GM18519 (cell line): ENCODE measurements around the gene ABLIM2.

Experiments
- ATAC-seq: cut with Tn5 transposase; IDR thresholded peaks from one replicate; pipeline ENCODE4 v1.9.1; 2021; ENCODE audit warnings: mild to moderate bottlenecking, moderate library complexity; ENCODE audit not compliant: unreplicated experiment, low FRiP score

ABLIM2 gene

DNA sequence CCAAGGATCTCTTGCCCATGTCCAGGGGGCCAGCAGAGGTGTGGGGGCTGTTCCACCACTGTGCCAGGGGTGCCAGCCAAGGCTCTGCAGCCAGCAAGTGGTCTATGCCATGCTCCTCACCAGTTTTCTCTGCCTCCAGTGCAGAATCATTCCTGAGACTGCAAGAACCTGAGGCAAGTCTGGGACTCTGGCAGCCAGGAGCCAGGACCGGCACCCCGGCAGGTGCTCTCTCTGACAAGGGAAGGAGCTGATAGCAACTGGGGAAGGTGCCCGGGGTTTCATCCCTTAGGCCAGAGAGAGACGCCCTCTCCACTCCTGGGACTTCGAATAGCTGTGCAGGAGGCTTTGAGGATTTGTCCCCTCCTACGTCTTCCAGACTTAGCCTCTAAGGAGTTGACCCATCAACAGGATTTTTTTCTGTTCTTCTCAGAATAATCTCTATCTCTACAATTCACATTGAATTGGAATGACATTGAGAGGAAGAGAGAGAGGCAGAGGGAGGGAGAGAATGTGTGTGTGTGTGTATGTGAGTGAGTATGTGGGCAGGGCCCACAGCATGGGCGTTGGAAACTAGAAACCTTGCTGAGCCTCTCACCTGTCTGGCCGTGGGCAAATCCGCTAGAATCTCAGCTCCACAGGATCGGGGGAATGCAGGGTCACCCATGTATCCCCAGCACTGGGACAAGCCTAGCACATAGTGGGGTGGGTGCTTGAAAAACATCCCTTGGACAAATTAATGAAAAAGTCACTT is 144.5 kb downstream of the ABLIM2 start:
- no peak for ATAC-seq

DNA sequence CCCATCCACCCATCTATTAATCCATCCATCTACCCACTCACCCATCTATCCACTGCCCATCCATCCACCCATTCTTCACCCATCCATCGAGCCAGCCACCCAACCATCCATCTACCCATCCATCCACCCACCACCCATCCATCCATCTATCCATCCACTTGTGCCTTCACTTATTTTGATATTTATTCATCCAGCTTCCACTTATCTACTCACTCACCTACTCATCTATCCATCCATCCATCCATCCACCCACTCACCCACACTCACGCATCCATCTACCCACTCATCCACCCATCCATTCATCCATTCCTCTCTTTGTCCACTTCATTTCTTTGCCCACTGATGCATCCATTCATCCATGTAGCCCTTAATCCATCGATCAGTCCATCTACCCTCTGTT is 146.1 kb downstream of the ABLIM2 start:
- no peak for ATAC-seq

DNA sequence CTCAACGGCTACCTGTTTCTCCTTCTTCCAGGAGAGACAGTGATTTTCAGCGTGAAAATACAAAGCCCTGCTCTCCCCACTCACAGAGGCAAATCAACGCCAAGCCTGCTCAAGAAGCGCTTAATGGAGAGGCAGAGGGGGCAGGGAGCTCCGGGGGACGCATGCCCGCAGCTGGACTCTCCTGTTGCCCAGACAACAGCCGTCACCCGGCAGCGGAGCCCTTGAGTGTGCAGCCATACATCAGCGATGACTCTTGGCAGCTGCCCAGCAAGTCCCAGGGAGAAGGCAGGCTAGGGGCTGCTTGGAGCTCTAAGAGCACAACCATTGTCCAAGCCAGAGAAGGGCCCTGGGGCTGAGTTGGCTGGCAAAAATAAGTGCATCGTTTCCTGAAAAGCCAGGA is 148.0 kb downstream of the ABLIM2 start:
- ATAC-seq, result no peak

- ATAC-seq, result no peak
Observed at GRCh38 chr4:8009710-8010511, 148.7 kb downstream of the ABLIM2 start.

DNA sequence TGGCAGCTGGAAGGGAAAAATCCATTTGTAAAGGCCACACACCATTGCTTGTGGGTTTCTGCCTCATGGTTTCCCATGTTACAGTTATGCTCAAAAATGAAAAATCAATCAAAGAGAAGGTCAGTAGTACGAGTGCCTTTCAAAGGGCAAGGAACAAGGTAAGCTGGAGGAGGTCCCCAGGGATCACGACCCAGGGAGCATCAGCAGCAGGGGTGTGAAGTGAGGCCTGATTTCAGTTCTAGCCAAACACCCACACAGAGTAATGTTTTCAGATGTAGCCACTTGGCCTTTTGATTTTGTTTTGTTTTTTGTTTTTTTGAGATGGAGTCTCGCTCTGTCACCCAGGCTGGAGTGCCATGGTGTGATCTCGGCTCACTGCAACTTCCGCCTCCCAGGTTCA is 149.5 kb downstream of the ABLIM2 start:
- ATAC-seq, result no peak

DNA sequence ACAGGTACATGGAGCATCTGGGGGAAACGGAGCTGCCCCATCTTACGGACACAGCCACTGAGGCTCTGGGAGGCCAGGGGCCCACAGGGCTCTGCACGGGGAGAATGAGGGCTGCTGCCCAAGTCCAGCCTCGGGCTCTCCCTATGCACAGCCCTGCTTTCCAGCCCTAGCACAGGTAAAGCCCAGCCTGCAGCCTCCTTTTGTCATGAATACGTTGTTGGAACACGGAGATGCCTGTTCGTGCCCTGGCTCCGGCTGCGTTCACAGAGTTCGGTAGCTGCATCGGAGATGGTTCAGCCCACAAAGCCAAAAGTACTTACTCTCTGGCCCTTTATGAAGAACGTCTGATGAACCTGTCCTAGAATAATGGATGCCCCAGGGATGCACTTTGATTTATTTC is 150.2 kb downstream of the ABLIM2 start:
- ATAC-seq, result no peak

DNA sequence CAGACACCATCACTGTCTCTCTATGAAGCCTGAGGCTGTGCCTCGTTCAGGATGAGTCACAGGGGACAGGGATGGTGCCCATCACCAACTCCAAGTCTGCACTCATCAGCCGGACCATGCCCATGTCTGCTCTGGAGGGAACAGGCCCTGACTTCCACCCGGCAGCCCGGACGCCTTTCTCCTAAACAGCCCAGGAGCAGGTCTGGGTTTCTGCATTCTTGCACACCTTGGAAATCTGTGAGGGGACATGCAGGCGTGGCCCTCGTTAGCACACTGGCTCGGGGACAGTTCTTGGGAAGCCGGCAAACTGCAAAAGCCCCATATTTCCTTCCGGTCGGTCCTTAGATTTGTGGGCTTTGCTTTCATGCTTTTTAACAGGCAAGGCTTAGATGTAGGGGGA is 151.0 kb downstream of the ABLIM2 start:
- ATAC-seq, result no peak

DNA sequence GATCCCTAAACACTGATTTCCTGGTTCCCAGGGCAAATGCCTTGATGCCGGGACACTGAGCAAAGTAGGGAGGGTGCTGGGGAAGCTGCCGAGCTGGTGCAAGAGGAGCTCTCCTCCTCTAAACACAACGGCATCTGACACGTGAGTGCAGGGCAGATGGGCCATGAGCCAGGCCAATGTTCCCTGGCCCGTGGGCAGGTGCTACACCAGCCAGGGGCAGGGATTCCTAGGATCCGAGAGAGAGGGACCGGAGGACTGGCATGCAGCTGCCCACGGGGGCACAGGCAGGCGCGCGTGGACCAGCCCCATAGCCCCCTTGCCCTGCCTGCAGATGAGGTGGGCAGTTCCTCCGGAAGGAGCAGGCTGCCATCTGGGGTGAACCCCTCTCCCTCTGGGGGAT is 152.1 kb downstream of the ABLIM2 start:
- ATAC-seq, result no peak

DNA sequence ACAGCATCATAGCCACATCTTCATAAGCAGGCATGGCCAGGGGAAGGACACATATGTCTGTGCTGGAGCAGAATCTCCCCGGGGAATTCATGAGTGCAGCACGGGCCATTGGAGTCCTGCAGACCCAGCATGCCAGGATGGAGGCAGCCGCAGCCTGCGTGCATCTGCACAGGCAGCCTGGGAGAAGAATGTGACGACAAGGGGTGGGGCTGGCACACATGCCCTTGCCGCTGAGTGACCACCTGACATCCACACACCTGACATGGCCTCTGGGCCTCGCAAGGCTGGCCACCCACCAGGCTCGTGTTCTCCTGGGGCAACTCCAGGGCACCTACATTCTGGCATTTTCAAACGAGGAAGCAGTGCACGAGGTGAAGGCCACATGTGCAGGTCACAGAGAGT is 152.8 kb downstream of the ABLIM2 start:
- no peak for ATAC-seq

- ATAC-seq, result no peak
Observed at GRCh38 chr4:8005033-8005808, 153.4 kb downstream of the ABLIM2 start.

DNA sequence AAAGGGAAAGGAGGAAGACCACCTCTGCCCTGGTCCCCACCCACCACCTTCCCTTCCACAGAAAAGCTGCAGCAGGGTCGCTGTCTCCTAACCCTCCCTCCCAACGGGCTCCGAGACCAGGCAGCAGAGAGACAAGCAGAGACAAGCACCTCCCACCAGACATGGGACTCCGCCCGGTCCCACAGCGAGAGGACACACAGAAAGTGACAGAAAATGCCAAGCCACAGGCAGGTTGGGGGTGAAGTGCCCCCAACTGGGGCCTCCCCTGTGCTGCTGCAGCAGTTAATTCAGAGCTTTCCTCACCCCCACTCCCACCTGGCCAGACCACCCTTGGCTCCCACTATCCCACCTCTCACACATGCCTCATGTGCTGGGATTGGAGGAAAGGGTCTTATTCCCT is 154.5 kb downstream of the ABLIM2 start:
- no peak for ATAC-seq

GRCh38 chr4:8002525-8003309 is 155.9 kb downstream of the ABLIM2 start:
- ATAC-seq, result no peak

GRCh38 chr4:8001564-8002355 is 156.9 kb downstream of the ABLIM2 start:
- ATAC-seq, result no peak

DNA sequence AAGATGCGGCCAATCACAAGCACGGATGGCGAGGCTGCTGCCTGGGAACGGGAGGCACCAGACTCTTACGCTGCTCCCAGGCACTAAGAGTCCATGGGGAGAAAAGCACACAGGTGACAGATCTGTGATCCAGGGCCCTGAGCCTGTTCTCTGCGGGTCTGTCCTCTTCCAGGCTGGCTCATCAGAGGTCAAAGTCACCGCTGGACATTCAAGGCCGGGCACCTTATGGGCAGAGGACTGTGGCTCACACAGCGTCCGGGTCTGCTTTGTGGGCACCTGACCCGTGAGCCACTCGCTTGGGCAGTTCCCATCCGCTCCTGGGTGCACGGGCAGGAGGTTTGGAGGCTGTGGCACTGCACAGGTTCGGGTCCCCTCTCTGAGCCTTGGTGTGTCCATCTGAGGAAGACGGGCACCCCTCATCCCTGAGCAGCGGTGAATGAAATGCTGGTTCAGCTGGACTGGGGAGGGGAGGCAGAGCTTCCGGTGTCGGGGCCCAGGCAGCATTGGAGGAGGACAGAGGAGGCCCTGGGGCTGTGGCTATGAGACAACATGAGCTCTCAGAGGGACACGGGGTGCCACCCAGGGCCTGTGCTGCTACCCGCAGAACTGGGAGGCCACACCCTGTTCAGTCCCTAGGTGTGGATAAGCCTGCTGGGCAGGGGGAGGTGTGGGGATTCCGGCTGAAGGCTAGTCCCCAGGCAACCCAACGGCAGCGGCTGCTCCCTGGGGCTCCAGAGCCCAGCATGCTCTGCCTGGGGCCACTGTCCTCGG is 157.7 kb downstream of the ABLIM2 start:
- ATAC-seq, result no peak

GRCh38 chr4:8000247-8000646 is 158.4 kb downstream of the ABLIM2 start:
- ATAC-seq, result no peak

- ATAC-seq, result no peak
Observed at GRCh38 chr4:7999695-8000094, 158.9 kb downstream of the ABLIM2 start.

DNA sequence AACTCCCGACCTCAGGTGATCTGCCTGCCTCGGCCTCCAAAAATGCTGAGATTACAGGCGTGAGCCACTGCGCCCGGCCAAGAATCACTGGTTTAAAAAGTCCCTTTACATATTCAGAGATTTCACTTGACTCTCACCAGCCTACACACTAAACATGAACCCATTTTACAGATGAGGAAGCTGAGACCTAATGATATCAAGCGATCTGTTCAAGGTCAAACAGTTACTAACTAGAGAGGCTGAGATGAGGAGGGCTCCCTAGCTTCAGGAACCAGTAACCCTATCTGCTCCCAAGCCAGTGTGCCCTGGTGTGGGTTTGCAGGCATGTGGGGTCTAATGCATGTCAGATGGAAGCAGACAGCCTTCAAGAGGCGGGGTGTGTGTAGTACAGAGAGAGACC is 159.3 kb downstream of the ABLIM2 start:
- no peak for ATAC-seq

GRCh38 chr4:7998447-7998846 is 160.2 kb downstream of the ABLIM2 start:
- ATAC-seq, result no peak

GRCh38 chr4:7995866-7996265 is 162.7 kb downstream of the ABLIM2 start:
- no peak for ATAC-seq
